Spleen (tissue), 7 donors: Measurements from ENCODE around the gene CCDC138.

Experiments
- CTCF ChIP-seq, 11 experiments: fragments of 200-600 bp in 7 of 11; fragments of 450-650 bp in 4 of 11; sonication (generic) in 4 of 11; IDR thresholded peaks in 8 of 11; conservative IDR thresholded peaks in 3 of 11; 1 replicate in 7 of 11; 2 replicates in 4 of 11; pipeline versions ENCODE4 v1.4.0 to v1.8.0; 2016 to 2021; ENCODE audit warnings: antibody characterized with exemption in 11 of 11, inconsistent platforms in 4 of 11, mild to moderate bottlenecking in 1 of 11
- POLR2A ChIP-seq, 3 donors: fragments of 450-650 bp; IDR thresholded peaks; one replicate each; pipeline ENCODE4 v1.5.1; 2017; ENCODE audit warnings: antibody characterized with exemption in 3 of 3, mild to moderate bottlenecking in 1 of 3
- POLR2AphosphoS5 ChIP-seq, 3 donors: sonication (generic); formaldehyde crosslinking; IDR thresholded peaks; one replicate each; pipeline ENCODE4 v1.5.1; 2017; ENCODE audit warnings: antibody characterized with exemption in 3 of 3
- donor health status: DM: no; HTN: no; CAD: no; lungs with moderate emphysema.
- donor health status: DM: no; HTN: no; CAD: no.
- donor health status: DM: no; HTN: no; CAD: no.

DNA sequence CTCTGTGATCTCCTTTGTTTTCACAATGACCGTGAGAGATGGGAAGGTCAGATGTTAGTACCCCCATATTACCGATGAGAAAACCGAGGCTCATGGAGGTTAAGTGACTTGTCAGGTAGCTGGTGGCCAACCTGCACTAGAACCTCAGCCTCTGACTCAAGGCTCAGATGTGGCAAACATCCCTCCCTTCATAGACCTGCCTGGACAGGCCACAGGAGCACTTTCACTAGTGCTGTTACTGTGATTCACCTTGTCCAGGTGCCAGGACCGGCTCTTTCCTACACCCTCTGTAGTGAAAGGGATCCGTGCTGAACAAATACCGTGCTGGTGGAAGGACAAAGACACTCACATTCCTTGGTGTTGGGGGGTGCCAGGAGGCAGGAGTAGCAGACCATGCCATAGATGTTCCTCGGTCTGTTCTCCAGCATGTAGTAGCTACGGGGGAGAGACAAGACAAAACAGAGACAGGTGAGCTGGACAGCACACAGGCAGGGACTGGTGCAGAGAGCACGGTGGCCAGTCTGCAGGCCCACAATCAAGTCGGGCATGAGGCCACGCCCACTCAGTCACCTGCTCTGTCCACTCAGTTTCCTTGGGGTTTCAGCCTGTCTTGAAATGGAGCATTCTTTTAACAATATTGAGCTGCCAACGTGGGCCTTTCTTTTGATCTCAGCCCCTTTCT lies 136.6 kb downstream of the CCDC138 start:
- TF ChIP-seq POLR2A (IDR thresholded peaks at IDR 0.05) (no peak), CTCF (IDR thresholded peaks at IDR 0.05 in 8 of 11, conservative IDR thresholded peaks at IDR 0.05 in 3 of 11) (no peak), POLR2AphosphoS5 (IDR thresholded peaks at IDR 0.05) (no peak)
